Measurements from ENCODE around the gene PTPRF. TPM values are rescaled to one million over a fixed set of nuclear protein-coding genes. Genes with fewer than 3 reads are reported as not detected.

PTPRF gene
- total RNA-seq, 3 donors from 2014 or later (not counting 1 experiment from before 2014, with no cell fraction given), result 0.12 to 1.9 TPM; not detected in 1

- H3K36me3 ChIP-seq (ENCODE audit: control insufficient read depth, insufficient read depth, low read length), result no peaks in the 10 kb centered on the region
- H3K27me3 Mint-ChIP-seq (ENCODE audit: low read depth in 2 of 2), result peaks cover 3 to 24% of the 10 kb centered on the region in 2 donors
- H3K27ac ChIP-seq (ENCODE audit: low read length), result no peak overlapping the region
- H3K27me3 ChIP-seq (ENCODE audit: control insufficient read depth, insufficient read depth, low read length), result no peaks in the 10 kb centered on the region
- no peak for ATAC-seq
- no peaks in the 10 kb centered on the region for H3K9me3 Mint-ChIP-seq
- no peak for DNase-seq
- no peak for TF ChIP-seq CTCF (IDR thresholded peaks at IDR 0.05)
- no peak overlapping the region for H3K27ac Mint-ChIP-seq
- no peaks in the 10 kb centered on the region for H3K36me3 Mint-ChIP-seq
- no peak overlapping the region for H3K4me3 Mint-ChIP-seq
- 68% methylated on average over 5 of the region's 5 CpGs for WGBS (ENCODE audit: insufficient coverage)
- H3K4me3 ChIP-seq (ENCODE audit: low read length), result no peak overlapping the region
- H3K4me1 ChIP-seq (ENCODE audit: control insufficient read depth, insufficient read depth, low read length), result no peaks in the 10 kb centered on the region
- no peaks in the 10 kb centered on the region for H3K9me3 ChIP-seq (ENCODE audit: control insufficient read depth, insufficient read depth, low read length)
- intact Hi-C loops (cut with micrococcal nuclease), result no loop called here
- H3K4me1 Mint-ChIP-seq, result no peaks in the 10 kb centered on the region
Measured at GRCh38 chr1:43513471-43514173, 17.1 kb upstream of the PTPRF start.

GRCh38 chr1:43518935-43519686 lies 11.6 kb upstream of the PTPRF start:
- Histone ChIP-seq H3K4me1 (ENCODE audit: control insufficient read depth, insufficient read depth, low read length) (no peaks in the 10 kb centered on the region), H3K36me3 (ENCODE audit: control insufficient read depth, insufficient read depth, low read length) (no peaks in the 10 kb centered on the region), H3K27me3 (ENCODE audit: control insufficient read depth, insufficient read depth, low read length) (peaks cover 7% of the 10 kb centered on the region), H3K4me3 (ENCODE audit: low read length) (no peak overlapping the region), H3K9me3 (ENCODE audit: control insufficient read depth, insufficient read depth, low read length) (no peaks in the 10 kb centered on the region), H3K27ac (ENCODE audit: low read length) (no peak overlapping the region)
- H3K36me3 Mint-ChIP-seq, result no peaks in the 10 kb centered on the region
- DNase-seq, result no peak
- no peak overlapping the region for H3K4me3 Mint-ChIP-seq
- no peaks in the 10 kb centered on the region for H3K9me3 Mint-ChIP-seq
- 88% methylated on average over 10 of the region's 11 CpGs for WGBS (ENCODE audit: insufficient coverage)
- no peak for TF ChIP-seq CTCF (IDR thresholded peaks at IDR 0.05)
- no peak for ATAC-seq
- peaks cover 29 to 62% of the 10 kb centered on the region in 2 donors for H3K27me3 Mint-ChIP-seq (ENCODE audit: low read depth in 2 of 2)
- no peak overlapping the region for H3K27ac Mint-ChIP-seq
- H3K4me1 Mint-ChIP-seq, result no peaks in the 10 kb centered on the region
- intact Hi-C loops (cut with micrococcal nuclease), result no loop called here

GRCh38 chr1:43520100-43520778 lies 10.4 kb upstream of the PTPRF start:
- ATAC-seq (no peak), DNase-seq (no peak)
- peaks cover 7% of the 10 kb centered on the region for H3K27me3 ChIP-seq (ENCODE audit: control insufficient read depth, insufficient read depth, low read length)
- peaks cover 36 to 68% of the 10 kb centered on the region in 2 donors for H3K27me3 Mint-ChIP-seq (ENCODE audit: low read depth in 2 of 2)
- H3K4me3 Mint-ChIP-seq, result no peak overlapping the region
- no peaks in the 10 kb centered on the region for H3K9me3 ChIP-seq (ENCODE audit: control insufficient read depth, insufficient read depth, low read length)
- H3K4me3 ChIP-seq (ENCODE audit: low read length), result no peak overlapping the region
- no peak overlapping the region for H3K27ac Mint-ChIP-seq
- intact Hi-C loops (cut with micrococcal nuclease), result no loop called here
- H3K4me1 ChIP-seq (ENCODE audit: control insufficient read depth, insufficient read depth, low read length), result no peaks in the 10 kb centered on the region
- H3K4me1 Mint-ChIP-seq, result no peaks in the 10 kb centered on the region
- H3K9me3 Mint-ChIP-seq, result no peaks in the 10 kb centered on the region
- H3K36me3 ChIP-seq (ENCODE audit: control insufficient read depth, insufficient read depth, low read length), result no peaks in the 10 kb centered on the region
- H3K36me3 Mint-ChIP-seq, result no peaks in the 10 kb centered on the region
- no peak for TF ChIP-seq CTCF (IDR thresholded peaks at IDR 0.05)
- 70% methylated on average over 3 of the region's 3 CpGs for WGBS (ENCODE audit: insufficient coverage)
- no peak overlapping the region for H3K27ac ChIP-seq (ENCODE audit: low read length)
